Duodenal mucosa (tissue), 2 donors: ENCODE results near the gene DNAJB5.

Experiments used
- H3K27ac ChIP-seq: one replicate; pipeline ENCODE4 v1.7.0; 2013; ENCODE audit warnings: low read depth, low read length
- H3K27me3 ChIP-seq, 2 donors: one replicate each; pipeline ENCODE4 v1.7.0; 2013; ENCODE audit warnings: low read length in 2 of 2, control low read depth in 1 of 2; ENCODE audit not compliant: insufficient read depth in 2 of 2, control insufficient read depth in 1 of 2
- H3K36me3 ChIP-seq, 2 donors: one replicate each; pipeline ENCODE4 v1.7.0; 2013; ENCODE audit warnings: low read length in 2 of 2, control low read depth in 1 of 2; ENCODE audit not compliant: insufficient read depth in 2 of 2, control insufficient read depth in 1 of 2
- H3K4me1 ChIP-seq, 2 donors: one replicate each; pipeline ENCODE4 v1.7.0; 2013; ENCODE audit warnings: low read length in 2 of 2, control low read depth in 1 of 2; ENCODE audit not compliant: insufficient read depth in 2 of 2, control insufficient read depth in 1 of 2
- H3K4me3 ChIP-seq, 2 donors: one replicate each; pipeline ENCODE4 v1.7.0; 2013; ENCODE audit warnings: low read length in 2 of 2, low read depth in 1 of 2
- H3K9ac ChIP-seq, 2 donors: one replicate each; pipeline ENCODE4 v1.7.0; 2013; ENCODE audit warnings: low read length in 2 of 2, low read depth in 1 of 2
- H3K9me3 ChIP-seq, 2 donors: one replicate each; pipeline ENCODE4 v1.7.0; 2013; ENCODE audit warnings: low read length in 2 of 2, control low read depth in 1 of 2; ENCODE audit not compliant: control insufficient read depth in 1 of 2

DNAJB5 gene

DNA sequence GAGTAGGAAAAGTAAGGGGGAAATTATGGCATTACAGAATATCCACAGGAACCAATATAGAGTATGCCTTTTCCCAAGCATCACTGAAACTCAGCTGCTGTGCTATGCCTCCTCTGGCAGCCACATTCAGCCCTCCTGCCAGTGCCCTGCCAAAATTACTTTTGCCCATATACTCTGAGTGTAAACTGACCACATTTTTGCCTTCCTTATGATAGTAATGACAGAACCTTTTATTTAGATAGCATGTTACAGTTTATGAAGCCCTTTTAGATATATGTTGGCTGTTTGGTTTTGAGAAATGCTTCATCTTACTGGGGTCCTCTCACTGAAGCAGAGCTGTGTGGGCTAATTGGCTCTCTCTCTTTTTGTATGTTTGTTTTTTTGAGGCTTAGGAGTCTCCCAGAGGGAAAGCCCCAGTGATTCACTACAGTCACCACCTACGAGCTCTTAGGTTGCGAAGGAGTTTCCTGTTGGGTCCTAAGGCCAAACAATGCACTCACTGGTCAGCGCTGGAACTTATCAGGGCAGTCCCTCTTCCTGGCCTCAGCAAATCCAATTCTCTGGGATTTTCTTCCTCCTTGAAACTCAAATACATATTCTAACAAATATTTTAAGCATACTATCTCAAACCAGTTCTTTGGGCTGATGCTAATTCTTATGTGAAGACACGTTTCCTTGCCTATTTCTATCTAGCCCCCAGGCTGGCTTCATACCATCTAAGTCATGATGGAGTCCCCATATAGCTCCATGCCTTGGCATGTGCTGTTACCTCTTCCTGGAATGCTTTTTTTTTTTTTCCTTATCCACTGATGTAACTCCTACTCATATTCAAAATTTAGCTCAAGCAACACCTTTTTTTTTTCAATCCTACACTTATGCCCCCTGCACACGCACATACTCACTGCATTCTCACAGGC lies 27.7 kb upstream of the DNAJB5 start:
- Histone ChIP-seq H3K9me3 (no peaks in the 10 kb centered on the region), H3K9ac (no peak overlapping the region), H3K4me3 (no peak overlapping the region), H3K27me3 (peaks cover 46 to 52% of the 10 kb centered on the region in 2 donors), H3K4me1 (no peaks in the 10 kb centered on the region), H3K36me3 (no peaks in the 10 kb centered on the region), H3K27ac (no peak overlapping the region)

DNA sequence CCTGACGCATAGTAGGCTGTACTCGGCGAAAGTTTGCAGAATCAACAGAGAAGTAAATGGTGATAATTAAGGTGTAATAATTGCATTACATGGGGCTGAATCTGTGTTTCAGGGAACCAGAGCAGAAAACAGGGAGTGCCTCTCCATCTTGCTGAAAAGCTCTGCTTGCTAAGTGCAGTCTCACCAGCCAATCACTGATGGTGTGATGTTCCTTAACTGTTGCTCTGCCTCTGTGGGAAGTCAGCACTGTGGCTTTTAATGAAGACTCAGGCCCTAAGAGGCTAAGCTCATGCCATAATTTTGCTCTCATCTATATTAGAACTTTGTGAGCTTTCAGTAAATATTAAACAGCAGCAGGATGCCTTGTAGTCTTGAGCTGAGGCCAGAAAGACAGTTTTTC lies 27.0 kb upstream of the DNAJB5 start:
- peaks cover 39 to 45% of the 10 kb centered on the region in 2 donors for H3K27me3 ChIP-seq
- no peak overlapping the region for H3K4me3 ChIP-seq
- no peak overlapping the region for H3K27ac ChIP-seq
- H3K36me3 ChIP-seq = no peaks in the 10 kb centered on the region
- no peaks in the 10 kb centered on the region for H3K4me1 ChIP-seq
- H3K9me3 ChIP-seq = no peaks in the 10 kb centered on the region
- no peak overlapping the region for H3K9ac ChIP-seq

DNA sequence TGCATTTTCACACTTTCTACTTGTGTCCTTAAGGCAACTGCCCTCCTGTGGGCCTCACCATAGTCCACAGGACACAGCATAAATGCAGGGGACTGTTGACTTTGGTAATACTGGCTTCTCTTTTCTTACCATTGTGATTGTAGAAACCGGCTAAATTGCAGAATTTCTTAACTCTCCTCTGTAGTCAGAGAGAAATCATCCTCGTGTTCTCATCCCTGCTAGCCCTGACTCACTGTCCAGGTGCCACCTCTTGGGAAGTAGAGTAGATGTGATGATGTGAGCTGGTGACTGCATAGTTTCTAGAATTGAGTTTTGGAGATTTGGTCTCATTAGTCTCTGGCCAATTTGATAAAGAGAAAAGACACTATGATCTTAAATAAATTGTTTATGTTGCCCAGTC lies 26.0 kb upstream of the DNAJB5 start:
- no peak overlapping the region for H3K4me3 ChIP-seq
- peaks cover 36 to 44% of the 10 kb centered on the region in 2 donors for H3K27me3 ChIP-seq
- H3K9ac ChIP-seq = no peak overlapping the region
- no peaks in the 10 kb centered on the region for H3K9me3 ChIP-seq
- H3K36me3 ChIP-seq = no peaks in the 10 kb centered on the region
- no peak overlapping the region for H3K27ac ChIP-seq
- no peaks in the 10 kb centered on the region for H3K4me1 ChIP-seq

DNA sequence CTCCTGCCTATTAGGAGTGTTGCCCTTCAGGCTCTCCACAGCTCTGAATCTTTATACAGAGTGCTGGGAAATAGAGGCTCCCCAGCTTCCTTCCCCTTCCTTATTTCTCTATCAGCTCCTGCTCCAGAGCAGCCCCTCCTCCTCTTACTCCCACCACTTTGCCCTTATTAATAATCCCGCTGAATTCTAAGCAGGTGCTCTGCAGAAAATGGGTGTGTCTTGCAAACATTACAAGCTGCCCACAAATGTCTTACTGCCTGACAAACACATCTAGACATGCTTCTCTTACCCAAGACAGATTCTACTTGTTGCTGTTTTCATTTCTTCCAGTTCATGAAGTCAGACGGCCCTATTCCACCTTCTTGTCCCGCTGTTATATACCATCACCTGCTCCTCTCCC lies 25.1 kb upstream of the DNAJB5 start:
- Histone ChIP-seq H3K9ac (no peak overlapping the region), H3K36me3 (no peaks in the 10 kb centered on the region), H3K4me3 (no peak overlapping the region), H3K4me1 (no peaks in the 10 kb centered on the region), H3K9me3 (no peaks in the 10 kb centered on the region), H3K27ac (no peak overlapping the region), H3K27me3 (peaks cover 28 to 40% of the 10 kb centered on the region in 2 donors)

DNA sequence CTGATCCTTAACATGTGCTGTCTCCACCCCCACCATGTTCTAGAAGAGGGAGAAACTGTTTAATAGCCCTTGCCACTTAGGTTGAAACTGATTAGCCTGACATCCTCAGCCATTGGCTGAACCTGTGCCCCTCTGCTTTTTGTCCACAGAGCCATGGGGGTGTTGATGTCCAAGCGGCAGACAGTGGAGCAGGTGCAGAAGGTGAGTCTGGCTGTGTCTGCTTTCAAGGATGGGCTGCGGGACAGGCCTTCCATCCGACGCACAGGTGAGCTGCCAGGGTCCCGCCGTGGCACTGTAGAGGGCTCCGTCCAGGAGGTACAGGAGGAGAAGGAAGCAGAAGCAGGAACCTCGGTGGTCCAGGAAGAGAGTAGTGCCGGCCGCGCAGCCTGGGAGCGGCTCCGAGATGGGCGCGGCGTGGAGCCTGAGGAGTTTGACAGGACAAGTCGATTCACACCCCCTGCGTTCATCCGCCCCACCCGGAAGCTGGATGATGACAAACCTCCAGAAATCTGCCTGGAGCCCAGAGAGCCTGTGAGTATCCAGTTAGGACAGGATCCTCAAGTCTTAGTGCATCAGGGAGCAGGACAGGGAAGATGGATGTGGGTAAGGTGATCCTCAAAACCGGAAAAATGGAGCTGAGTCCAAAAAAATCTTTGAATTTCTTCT lies 18.3 kb upstream of the DNAJB5 start:
- no peak overlapping the region for H3K9ac ChIP-seq
- H3K27ac ChIP-seq = no peak overlapping the region
- H3K9me3 ChIP-seq = no peaks in the 10 kb centered on the region
- no peaks in the 10 kb centered on the region for H3K36me3 ChIP-seq
- H3K4me3 ChIP-seq = no peak overlapping the region
- no peaks in the 10 kb centered on the region for H3K4me1 ChIP-seq
- H3K27me3 ChIP-seq = peaks cover 0 to 8% of the 10 kb centered on the region in 2 donors

DNA sequence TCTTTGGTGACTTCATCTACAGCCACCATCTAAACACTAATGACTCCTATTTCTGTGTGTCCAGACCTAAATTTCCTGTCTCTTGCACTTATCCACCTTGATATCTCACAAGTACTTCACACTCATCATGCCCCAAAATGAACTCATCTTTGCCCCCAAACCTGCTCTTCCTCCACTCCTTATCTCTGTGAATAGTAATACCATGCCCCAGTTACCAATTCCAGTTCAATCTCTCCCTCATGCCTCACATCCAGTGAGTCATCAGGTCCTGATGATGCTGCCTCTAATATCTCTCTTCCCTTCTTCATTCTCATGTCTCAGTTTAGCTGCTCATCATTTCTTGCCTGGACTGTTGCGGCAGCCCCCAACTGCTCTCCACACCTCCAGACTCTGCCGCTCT lies 14.9 kb upstream of the DNAJB5 start:
- no peaks in the 10 kb centered on the region for H3K36me3 ChIP-seq
- no peak overlapping the region for H3K4me3 ChIP-seq
- no peak overlapping the region for H3K27ac ChIP-seq
- no peaks in the 10 kb centered on the region for H3K9me3 ChIP-seq
- H3K4me1 ChIP-seq = no peaks in the 10 kb centered on the region
- H3K9ac ChIP-seq = no peak overlapping the region
- peaks cover 0 to 5% of the 10 kb centered on the region in 2 donors for H3K27me3 ChIP-seq

DNA sequence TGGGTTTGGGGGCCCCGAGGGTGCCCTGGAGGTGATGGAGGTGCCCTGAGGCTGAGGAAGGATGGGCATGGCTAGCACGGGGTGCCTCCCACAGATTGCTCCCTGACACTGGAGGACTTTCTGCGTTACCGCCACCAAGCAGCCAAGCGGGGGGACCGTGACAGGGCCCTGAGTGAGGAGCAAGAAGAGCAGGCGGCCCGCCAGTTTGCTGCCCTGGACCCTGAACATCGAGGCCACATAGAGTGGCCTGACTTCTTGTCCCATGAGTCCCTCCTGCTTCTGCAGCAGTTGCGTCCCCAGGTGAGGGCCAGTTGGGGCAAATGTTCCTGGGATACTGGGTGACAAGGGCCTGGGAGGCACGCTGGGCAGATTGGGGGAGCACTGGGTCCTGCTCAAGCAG lies 13.1 kb upstream of the DNAJB5 start:
- Histone ChIP-seq H3K27me3 (peaks cover 0 to 5% of the 10 kb centered on the region in 2 donors), H3K4me1 (no peaks in the 10 kb centered on the region), H3K9ac (no peak overlapping the region), H3K27ac (no peak overlapping the region), H3K36me3 (no peaks in the 10 kb centered on the region), H3K9me3 (no peaks in the 10 kb centered on the region), H3K4me3 (no peak overlapping the region)

DNA sequence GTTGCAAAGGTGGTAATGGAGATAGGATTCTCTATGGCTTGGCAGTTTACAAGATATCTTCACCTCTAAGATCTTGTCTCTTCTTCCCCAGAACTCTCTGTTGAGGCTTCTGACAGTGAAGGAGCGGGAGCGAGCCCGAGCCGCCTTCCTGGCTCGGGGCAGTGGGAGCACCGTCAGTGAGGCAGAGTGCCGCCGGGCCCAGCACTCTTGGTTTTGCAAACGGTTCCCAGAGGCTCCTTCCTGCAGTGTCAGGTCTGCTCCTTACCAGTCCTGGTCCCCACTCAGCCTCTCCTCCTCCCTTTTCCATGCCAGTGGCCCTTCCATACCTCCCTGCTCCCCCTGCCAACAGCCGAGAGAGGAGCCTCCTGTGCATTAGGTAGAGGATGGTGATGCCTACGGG lies 12.6 kb upstream of the DNAJB5 start:
- peaks cover 0 to 5% of the 10 kb centered on the region in 2 donors for H3K27me3 ChIP-seq
- no peak overlapping the region for H3K27ac ChIP-seq
- no peak overlapping the region for H3K9ac ChIP-seq
- no peak overlapping the region for H3K4me3 ChIP-seq
- no peaks in the 10 kb centered on the region for H3K9me3 ChIP-seq
- no peaks in the 10 kb centered on the region for H3K4me1 ChIP-seq
- no peaks in the 10 kb centered on the region for H3K36me3 ChIP-seq

DNA sequence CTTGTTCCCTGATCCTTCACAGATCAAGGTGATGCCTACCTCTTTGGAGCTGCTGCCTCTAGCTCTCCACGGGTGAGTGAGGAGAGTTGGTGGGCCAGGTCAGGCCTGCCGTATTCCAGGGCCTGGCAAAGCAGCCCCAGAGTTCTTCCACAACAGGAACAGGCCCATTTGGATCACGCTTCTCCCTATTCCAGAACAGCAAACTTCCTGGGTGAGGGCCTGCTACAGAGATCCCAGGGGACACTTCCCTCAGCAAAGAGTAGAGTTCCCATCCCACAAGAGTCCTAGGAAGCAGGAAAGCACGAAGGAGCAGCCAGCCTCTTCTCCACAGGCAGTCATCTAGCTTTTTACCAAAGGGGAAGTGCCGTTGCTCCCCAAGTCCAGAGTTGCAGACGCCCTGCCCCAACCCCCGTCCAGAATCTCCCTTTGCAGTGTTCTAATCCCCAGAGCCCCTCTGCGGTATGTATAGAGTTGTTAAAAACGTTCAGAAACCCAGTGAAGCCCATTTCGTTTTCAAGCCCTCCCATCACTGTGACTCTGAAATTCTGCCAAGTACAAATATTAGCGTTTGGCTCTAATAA lies 9.3 kb upstream of the DNAJB5 start:
- H3K27ac ChIP-seq = no peak overlapping the region
- H3K9ac ChIP-seq = no peak overlapping the region
- H3K4me3 ChIP-seq = no peak overlapping the region
- peaks cover 0 to 5% of the 10 kb centered on the region in 2 donors for H3K27me3 ChIP-seq
- H3K9me3 ChIP-seq = no peaks in the 10 kb centered on the region
- H3K36me3 ChIP-seq = no peaks in the 10 kb centered on the region
- peaks cover 0 to 4% of the 10 kb centered on the region in 2 donors for H3K4me1 ChIP-seq

DNA sequence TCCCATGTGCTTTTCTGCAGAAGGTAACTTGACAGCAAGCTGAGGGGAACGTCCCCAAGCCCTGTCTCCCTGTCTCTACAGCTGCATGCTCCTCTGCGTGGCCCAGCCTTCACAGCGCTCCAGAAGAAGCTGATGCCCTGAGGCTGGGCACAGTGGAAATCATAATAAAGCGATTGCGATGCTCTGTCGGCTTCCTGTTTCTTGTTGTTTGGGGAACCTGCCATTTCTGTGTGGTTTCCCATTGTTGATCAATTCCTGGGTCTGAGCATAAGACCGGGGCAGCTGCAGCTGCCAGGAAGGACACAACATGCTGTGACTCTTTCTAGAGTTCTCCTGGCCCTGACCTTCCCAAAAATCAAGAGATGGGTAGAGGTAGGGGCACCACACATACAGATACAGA lies 7.2 kb upstream of the DNAJB5 start:
- peaks cover 0 to 6% of the 10 kb centered on the region in 2 donors for H3K27me3 ChIP-seq
- no peaks in the 10 kb centered on the region for H3K36me3 ChIP-seq
- H3K27ac ChIP-seq = no peak overlapping the region
- peaks cover 2 to 7% of the 10 kb centered on the region in 2 donors for H3K4me1 ChIP-seq
- no peak overlapping the region for H3K4me3 ChIP-seq
- no peaks in the 10 kb centered on the region for H3K9me3 ChIP-seq
- no peak overlapping the region for H3K9ac ChIP-seq
